Activated T-helper 1 cell treated with anti-CD3 and anti-CD28 coated beads, Interleukin-2, amount 50 U/mL, for 16 hours (primary cell): ENCODE results near the gene IGFN1.

ENCODE experiments used
- DNase-seq, 2 donors: peaks; one replicate each; pipeline ENCODE4 v3.0.0-alpha.2; 2020; ENCODE audit warnings: low read depth in 1 of 2, low spot score in 1 of 2

The IGFN1 gene

DNA sequence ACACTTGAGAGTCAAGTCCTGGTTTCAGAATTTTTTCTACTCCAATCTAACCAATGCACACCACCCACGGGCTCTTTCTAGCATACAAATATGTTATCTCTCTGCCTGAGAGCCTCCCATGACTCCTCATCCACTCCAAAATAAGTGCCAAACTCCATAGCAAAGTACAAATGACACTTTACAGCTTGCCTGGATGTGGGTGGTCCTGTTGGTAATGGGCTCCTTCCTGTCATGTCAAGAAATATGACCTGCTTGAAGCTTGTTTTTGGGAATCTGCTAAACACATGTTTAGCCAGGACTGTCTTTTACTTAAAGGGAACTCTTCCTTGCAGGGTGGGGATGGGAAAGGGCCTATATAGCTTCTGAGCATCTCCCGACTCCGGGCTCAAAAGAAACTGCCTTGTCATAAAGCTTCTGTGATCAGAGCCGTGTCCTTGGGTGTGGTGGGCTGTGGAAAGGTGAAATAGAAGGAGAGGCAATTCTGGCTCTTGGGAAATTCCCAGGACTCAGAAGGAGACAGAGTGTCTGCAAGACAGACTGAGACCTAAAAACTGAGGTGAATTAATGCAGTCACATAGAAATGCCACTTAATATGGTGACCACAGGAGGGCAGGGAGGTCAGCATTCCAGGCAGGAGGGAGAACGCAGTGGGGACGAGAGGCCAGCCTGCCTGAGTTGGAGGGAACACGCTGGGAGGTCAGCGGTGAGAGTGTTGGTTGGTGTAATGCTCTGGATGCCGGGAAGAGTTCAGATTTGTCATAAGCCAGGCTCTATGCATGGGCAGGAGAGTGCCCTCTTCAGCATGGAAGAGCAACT is 6.1 kb upstream of the IGFN1 start:
- DNase-seq, result no peak

DNA sequence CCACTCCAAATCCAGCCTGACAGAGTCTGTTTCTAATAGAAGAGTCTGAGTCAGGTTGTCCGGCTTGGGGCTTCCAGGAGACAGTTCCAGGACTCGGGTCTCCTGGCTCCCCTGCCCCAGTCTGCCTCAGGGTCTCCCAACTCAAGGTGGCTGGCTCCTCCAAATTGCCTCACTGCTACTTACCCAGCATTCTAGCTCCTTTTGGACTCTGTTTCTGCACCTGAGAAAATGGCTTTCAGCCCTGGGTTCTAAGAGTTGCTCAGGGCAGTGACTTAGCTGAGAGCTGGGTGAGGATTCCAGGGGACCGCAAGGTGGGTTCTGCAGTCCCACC is 5.5 kb upstream of the IGFN1 start:
- DNase-seq, result no peak

- DNase-seq, result no peak
Observed at GRCh38 chr1:201185527-201186128, 5.0 kb upstream of the IGFN1 start.

DNA sequence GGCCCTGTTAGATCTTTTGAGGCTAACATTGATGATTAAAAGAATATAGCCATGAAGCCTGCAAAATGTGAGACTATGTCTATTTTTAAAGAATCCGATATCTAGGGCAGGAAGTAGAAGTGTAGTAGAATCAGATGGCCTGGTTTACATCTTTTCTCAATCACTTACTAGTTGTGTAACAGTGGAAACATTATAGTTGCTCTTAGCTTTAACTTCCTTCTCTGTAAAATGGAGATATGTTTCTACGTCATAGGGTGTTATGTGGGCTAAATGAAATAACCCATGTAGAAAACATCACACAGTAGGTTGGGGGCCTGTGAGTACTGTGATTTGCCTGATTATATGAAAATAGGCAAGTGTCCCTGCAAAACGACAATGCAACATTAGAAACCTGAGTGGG is 4.4 kb upstream of the IGFN1 start:
- DNase-seq, result no peak

DNA sequence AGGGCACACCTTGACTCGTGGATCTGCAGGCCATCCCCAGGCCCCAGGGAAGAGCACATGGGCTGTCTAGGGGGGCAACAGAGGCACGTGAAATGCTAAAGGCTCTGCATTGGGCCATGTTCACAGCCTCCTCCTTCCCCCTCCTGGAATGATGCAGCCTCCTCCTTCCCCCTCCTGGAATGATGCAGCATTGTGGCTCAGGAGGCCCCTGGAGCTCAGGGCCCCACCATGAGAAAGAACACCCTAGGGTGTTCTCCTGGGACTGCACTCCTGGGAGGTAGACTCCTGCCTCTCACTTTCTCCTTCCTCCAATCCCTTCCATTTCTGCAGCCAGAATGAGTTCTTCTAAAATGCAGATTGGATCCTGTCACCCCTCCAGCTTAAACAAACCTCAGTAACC is 1.5 kb upstream of the IGFN1 start:
- DNase-seq, result no peak

DNA sequence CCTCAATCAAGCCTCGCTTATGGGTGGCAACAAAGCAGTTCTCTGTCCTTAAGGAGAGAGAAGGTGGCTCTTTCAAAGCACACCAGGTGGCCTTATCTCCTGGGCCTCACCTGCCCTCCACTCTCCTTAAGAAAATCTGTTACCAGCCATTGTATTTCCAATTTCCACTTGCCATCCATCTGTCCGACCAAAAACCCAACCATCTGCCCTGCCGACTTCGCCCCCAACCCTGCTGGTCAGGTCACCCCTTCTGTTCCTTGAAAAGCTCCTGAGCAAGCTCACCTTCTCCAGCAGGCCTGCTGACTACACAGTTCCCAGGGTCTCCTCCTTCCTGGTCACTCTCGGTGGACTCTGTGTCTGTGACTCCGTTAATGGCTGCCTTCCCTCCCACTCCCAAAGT is 619 bp upstream of the IGFN1 start:
- no peak for DNase-seq

DNA sequence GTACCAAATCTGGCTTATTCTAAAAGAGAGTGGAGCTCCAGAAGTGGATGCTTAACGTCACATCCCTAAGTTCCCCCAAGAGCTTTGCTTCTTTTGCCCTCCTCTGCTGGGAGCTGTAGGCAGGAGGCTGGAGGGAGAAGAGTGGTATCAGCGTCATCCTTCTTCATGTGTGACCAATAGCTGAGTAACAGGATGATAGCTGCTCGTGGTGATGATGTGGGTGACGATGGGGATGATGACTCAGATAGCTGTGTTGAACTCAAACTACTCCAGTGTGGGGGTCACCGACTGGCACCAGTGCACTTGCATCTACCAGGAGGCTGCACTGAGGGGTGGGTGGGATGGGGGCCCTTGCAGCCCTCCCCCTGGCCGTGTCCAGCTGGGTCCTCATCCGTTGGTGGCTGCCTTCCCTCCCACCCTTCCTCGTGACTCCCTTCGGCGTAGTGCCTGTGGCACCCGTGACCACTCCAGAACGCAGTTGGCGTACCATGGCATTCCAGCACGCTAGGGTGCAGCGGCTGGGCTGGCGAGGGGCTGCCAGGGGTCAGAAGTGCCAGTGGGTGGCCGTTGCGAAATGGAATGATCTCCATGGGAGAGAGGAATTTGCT is 1.1 kb downstream of the IGFN1 start:
- no peak for DNase-seq

DNA sequence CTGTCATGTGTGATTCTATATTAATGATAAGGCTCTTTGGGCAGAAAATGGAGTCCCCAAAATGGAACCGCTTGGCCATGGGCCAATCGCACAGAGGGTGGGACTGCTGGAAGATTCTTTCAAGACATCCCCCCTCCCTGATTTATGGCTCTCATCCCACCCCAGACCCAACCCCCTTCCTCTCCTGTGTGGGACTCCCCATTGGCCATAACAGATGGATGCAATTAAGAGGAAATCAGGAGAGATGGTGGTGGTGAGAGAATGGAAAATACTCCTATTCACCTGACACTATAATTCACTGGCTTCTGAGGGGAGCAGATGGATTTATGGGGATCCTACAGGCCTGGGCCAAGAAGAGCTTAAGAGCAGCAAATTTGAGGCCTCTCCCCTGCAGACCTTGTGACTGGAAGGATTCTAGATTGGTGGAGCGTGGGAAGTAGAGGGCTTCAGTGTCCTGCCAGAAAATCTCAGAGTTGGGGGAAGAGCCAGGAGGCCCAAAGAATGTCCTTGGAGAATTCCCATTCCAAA is 1.7 kb downstream of the IGFN1 start:
- no peak for DNase-seq

DNA sequence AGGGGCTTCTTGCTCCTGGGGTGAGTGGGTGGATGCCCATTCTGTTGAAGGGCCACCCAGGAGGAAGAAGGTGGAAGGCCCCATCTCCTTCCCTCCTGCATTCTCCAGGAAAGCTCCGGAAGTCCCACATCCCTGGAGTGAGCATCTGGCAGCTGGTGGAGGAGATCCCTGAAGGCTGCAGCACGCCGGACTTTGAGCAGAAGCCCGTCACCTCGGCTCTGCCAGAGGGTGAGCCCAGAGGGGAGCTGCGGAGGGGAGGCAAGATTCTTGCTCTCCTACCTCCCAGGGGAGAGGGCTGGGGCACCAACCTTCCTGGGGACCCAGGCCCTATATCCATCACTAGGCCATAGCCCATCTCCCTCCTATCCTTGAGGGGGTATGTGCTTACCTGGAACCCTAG is 3.4 kb downstream of the IGFN1 start:
- DNase-seq, result no peak

DNA sequence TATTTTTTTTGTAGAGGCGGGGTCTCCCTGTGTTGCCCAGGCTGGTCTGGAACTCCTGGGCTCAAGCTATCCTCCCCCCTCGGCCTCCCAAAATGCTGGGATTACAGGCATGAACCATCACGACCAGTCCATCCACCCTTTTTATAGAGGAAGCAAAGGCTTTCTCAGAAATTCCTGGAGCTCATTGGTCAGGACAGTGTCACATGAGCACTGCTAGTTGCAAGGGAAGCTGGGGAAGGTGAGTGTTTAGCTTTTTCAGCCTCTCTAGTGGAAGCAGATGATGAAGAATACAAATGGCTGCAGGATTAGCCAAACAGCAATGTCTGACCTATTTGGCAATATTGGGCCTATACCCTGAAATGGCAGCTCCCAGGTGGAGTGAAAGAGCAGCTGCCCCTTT is 8.0 kb downstream of the IGFN1 start:
- no peak for DNase-seq

DNA sequence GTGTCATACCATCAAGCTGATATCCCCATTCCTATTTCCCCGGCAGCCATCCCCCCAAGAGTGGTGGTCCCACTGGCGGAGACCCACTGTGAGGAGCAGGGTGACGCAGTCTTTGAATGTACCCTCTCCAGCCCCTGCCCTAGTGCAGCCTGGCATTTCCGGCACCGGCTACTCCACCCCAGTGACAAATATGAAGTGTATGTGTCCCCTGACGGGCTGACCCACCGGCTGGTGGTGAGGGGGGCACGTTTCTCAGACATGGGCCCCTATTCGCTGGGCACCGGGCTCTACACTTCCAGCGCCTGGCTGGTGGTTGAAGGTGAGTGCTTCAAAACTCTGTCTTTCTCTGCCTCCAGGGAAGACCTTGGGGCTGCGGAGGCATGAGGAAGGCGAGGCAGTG is 14.4 kb downstream of the IGFN1 start:
- no peak for DNase-seq

DNA sequence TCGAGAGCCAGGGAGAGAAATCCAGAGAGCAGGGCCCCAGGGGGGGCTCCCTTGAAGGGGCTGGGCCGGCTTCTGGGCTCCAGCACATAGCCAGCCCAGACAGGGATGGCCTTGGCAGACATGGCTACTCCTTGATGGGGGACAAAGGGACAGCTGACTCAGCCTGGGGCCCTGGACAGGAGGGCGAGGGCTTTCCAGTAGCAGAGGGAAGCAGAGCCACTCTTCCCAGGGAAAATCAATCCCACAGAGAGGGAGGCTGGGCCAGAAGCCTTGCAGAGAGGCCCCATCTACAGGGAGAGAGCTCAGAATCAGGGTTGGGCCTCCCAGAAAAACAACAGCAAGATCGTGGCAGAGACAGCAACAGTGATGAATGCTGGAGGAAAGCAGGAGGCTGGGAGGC is 15.6 kb downstream of the IGFN1 start:
- no peak for DNase-seq

- DNase-seq, result no peak
Observed at GRCh38 chr1:201207046-201207445, 16.4 kb downstream of the IGFN1 start.

- no peak for DNase-seq
Observed at GRCh38 chr1:201208236-201208635, 17.6 kb downstream of the IGFN1 start.

GRCh38 chr1:201212056-201212455 is 21.4 kb downstream of the IGFN1 start:
- no peak for DNase-seq

DNA sequence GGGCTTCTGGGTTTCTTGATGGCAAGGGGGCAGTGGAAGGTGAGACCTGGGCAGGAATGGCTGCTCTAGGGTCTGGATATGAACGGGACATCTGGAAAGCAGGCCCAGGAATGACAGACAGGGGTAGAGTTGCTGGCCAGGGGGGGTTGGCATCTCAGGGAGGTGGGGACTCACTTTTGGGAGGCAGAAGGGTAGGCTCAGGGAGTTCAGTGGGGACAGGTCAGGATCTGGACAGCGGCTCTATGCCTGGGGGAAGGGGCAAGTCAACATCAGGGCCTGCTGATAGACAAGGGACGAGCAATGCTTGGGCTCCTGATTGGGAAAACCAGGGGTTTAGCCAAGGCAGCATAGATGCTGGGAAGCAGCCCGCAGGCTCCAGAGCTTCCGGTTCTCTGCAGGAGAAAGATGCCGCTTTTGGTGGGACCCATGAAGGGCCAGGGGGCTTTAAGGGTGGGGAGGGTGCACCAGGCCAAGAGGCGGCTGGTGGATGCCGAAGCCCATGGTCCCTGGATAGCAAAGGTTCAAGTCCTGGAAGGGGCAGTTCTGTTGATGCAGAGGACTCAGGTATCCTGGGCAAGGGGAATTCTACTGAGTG is 21.9 kb downstream of the IGFN1 start:
- DNase-seq, result no peak

- DNase-seq, result no peak
Observed at GRCh38 chr1:201213106-201213770, 22.6 kb downstream of the IGFN1 start.

- DNase-seq, result no peak
Observed at GRCh38 chr1:201213926-201214325, 23.3 kb downstream of the IGFN1 start.

- no peak for DNase-seq
Observed at GRCh38 chr1:201214461-201214860, 23.8 kb downstream of the IGFN1 start.

- DNase-seq, result no peak
Observed at GRCh38 chr1:201214886-201215285, 24.3 kb downstream of the IGFN1 start.

DNA sequence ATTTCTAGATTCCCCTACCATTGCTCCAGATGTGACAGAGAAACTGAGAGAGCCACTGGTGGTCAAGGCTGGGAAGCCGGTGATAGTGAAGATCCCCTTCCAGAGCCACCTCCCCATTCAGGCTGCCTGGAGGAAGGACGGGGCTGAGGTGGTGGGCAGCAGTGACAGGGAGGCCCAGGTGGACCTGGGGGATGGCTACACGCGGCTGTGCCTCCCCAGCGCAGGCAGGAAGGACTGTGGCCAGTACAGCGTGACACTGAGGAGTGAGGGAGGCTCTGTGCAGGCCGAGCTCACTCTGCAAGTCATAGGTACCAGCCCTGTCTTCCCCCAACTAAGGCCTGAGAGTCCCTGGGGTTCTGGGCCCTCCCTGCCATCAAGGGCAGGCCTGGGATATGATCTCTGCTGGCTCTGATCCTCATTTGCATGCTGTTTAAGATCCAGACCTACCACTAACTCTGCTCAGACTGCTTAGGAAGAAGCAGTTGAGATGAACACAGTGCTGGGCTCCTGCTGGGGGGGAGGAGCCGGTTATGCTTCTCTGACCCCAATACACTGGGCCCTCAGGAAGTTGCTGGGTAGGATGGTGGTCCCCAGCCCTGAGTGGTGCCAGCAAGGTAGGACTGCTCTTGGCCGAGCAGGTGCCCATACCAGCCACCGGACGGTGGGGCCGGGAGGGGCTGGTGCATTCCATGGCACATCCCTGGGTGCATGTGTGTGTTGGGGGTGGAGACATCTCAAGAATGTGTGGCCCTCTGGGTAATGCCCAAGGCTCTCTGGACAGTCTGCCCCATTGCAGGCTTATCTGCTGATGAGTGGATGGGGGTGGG is 25.1 kb downstream of the IGFN1 start:
- DNase-seq, result no peak
